HCT116 (cell line): Measurements from ENCODE around the gene SH2D6. TPM values are rescaled to one million over a fixed set of nuclear protein-coding genes. Genes with fewer than 3 reads are reported as not detected.

Experiments
- ATAC-seq: fragments of 200-7000 bp; cut with Tn5 transposase; 2 replicates; pipeline ENCODE4 v1.9.1; 2020; ENCODE audit warnings: mild to moderate bottlenecking, moderate library complexity
- BruUV-seq: library from RNA; stranded (reverse); fragments of 400-500 nt; replicated peaks from 2 replicates; lab custom pipeline; 2021; lab: Mats Ljungman, UMichigan
- CTCF ChIA-PET: fragments of 300-600 bp; sonication (Branson Sonifier 250); formaldehyde crosslinking; loops from one replicate; lab custom pipeline; 2021; ENCODE audit warnings: antibody characterized with exemption; lab: Charles Lee
- POLR2A ChIA-PET: fragments of 300-600, 350-600 bp; sonication (Branson Sonifier 250); formaldehyde crosslinking; loops from one replicate; lab custom pipeline; 2021; ENCODE audit warnings: antibody characterized with exemption; lab: Charles Lee
- RAD21 ChIA-PET, 2 experiments: fragments of 300-600 bp; sonication (Branson Sonifier 250); formaldehyde crosslinking; loops; one replicate each; lab custom pipeline; 2023; ENCODE audit warnings: low total read pairs in 2 of 2; ENCODE audit not compliant: uncharacterized antibody in 2 of 2, unreplicated experiment in 2 of 2, low non-redundant PET in 1 of 2; lab: Charles Lee
- DNase-seq: peaks from one replicate; pipeline ENCODE4 v3.0.0-alpha.2; 2010; ENCODE audit warnings: low read depth, low spot score
- H2AFZ ChIP-seq: fragments of 200-600 bp; shearing (Covaris generic), sonication (generic); 2 replicates; pipeline ENCODE4 v1.6.1; 2017; ENCODE audit warnings: low read depth, mixed run types, mixed read lengths, antibody characterized with exemption, low read length; ENCODE audit not compliant: poor library complexity, severe bottlenecking
- H3K27ac ChIP-seq: 2 replicates; pipeline ENCODE4 v1.5.1; 2012; ENCODE audit warnings: low read depth, low read length
- H3K27me3 ChIP-seq: fragments of 200-600 bp; sonication (generic); 2 replicates; pipeline ENCODE4 v1.6.1; 2016; ENCODE audit warnings: mixed run types, low read length, mixed read lengths; ENCODE audit not compliant: insufficient read depth
- H3K36me3 ChIP-seq, 2 experiments: fragments of 200-500 bp in 1 of 2; fragments of 200-600 bp in 1 of 2; sonication (Bioruptor generic) in 1 of 2; sonication (generic) in 1 of 2; 2 replicates each; pipeline versions ENCODE4 v1.5.1 to v1.6.1; 2014 to 2016; ENCODE audit warnings: low read length in 2 of 2, inconsistent platforms in 1 of 2, mixed read lengths in 1 of 2, mixed run types in 1 of 2; ENCODE audit not compliant: insufficient read depth in 2 of 2, control insufficient read depth in 1 of 2
- H3K4me1 ChIP-seq, 2 experiments: fragments of 200-600 bp in 1 of 2; sonication (generic) in 1 of 2; 2 replicates each; pipeline versions ENCODE4 v1.5.1 to v1.6.1; 2012 to 2017; ENCODE audit warnings: low read length in 2 of 2, inconsistent platforms in 1 of 2, mild to moderate bottlenecking in 1 of 2, mixed read lengths in 1 of 2, mixed run types in 1 of 2, moderate library complexity in 1 of 2; ENCODE audit not compliant: insufficient read depth in 2 of 2, control insufficient read depth in 1 of 2
- H3K4me2 ChIP-seq: fragments of 200-600 bp; sonication (generic); 2 replicates; pipeline ENCODE4 v1.6.1; 2017; ENCODE audit warnings: mixed run types, low read length, mixed read lengths
- H3K4me3 ChIP-seq, 2 experiments: fragments of 200-600 bp in 1 of 2; sonication (generic) in 1 of 2; replicated peaks in 1 of 2; 2 replicates each; pipeline ENCODE4 v1.5.1; 2011 to 2016; ENCODE audit warnings: low read length in 2 of 2, control low read depth in 1 of 2, low read depth in 1 of 2, mild to moderate bottlenecking in 1 of 2, mixed read lengths in 1 of 2, mixed run types in 1 of 2
- H3K79me2 ChIP-seq: fragments of 200-600 bp; sonication (generic); 2 replicates; pipeline ENCODE4 v1.6.1; 2017; ENCODE audit warnings: mild to moderate bottlenecking, mixed run types, low read length, moderate library complexity, mixed read lengths; ENCODE audit not compliant: insufficient read depth
- H3K9ac ChIP-seq: fragments of 200-600 bp; sonication (generic); 2 replicates; pipeline ENCODE4 v1.6.1; 2016; ENCODE audit warnings: low read length, mixed read lengths
- H3K9me2 ChIP-seq: fragments of 200-600 bp; sonication (generic), shearing (Covaris generic); 2 replicates; pipeline ENCODE4 v1.6.1; 2017; ENCODE audit warnings: mixed run types, mild to moderate bottlenecking, moderate library complexity; ENCODE audit not compliant: insufficient read depth
- H3K9me3 ChIP-seq, 2 experiments: fragments of 200-500 bp in 1 of 2; fragments of 200-600 bp in 1 of 2; sonication (Bioruptor generic) in 1 of 2; sonication (generic) in 1 of 2; 2 replicates each; pipeline ENCODE4 v1.6.1; 2014 to 2017; ENCODE audit warnings: low read length in 2 of 2, mixed read lengths in 2 of 2, inconsistent platforms in 1 of 2, low read depth in 1 of 2, mild to moderate bottlenecking in 1 of 2, mixed run types in 1 of 2, moderate library complexity in 1 of 2; ENCODE audit not compliant: control insufficient read depth in 1 of 2, insufficient read depth in 1 of 2
- H4K20me1 ChIP-seq: fragments of 200-600 bp; sonication (generic), shearing (Covaris generic); 2 replicates; pipeline ENCODE4 v1.6.1; 2017; ENCODE audit warnings: mixed run types, mild to moderate bottlenecking, moderate library complexity; ENCODE audit not compliant: insufficient read depth
- CBX3 ChIP-seq: IDR thresholded peaks from 2 replicates; pipeline ENCODE4 v1.6.1; 2012; ENCODE audit warnings: low read depth
- CEBPB ChIP-seq: IDR thresholded peaks from 2 replicates; pipeline ENCODE4 v1.6.1; 2012; ENCODE audit warnings: low read depth
- CTCF ChIP-seq, 3 experiments: fragments of 200-600 bp in 1 of 3; sonication (generic) in 1 of 3; IDR thresholded peaks in 2 of 3; conservative IDR thresholded peaks in 1 of 3; 2 replicates each; pipeline ENCODE4 v1.5.1; 2012 to 2017; ENCODE audit warnings: low read depth in 2 of 3, low read length in 2 of 3, antibody characterized with exemption in 1 of 3, borderline replicate concordance in 1 of 3, control low read depth in 1 of 3, mild to moderate bottlenecking in 1 of 3, mixed read lengths in 1 of 3, mixed run types in 1 of 3, moderate library complexity in 1 of 3; ENCODE audit not compliant: insufficient read depth in 1 of 3
- ELF1 ChIP-seq: IDR thresholded peaks from 2 replicates; pipeline ENCODE4 v1.6.1; 2012; ENCODE audit warnings: low read depth, borderline replicate concordance
- EZH2phosphoT487 ChIP-seq: fragments of 200-600 bp; IDR thresholded peaks from 2 replicates; pipeline ENCODE4 v1.6.1; 2018; ENCODE audit warnings: antibody characterized with exemption, borderline replicate concordance
- FOSL1 ChIP-seq: IDR thresholded peaks from 2 replicates; pipeline ENCODE4 v1.6.1; 2012; ENCODE audit warnings: low read depth
- JUND ChIP-seq: IDR thresholded peaks from 2 replicates; pipeline ENCODE4 v1.6.1; 2012
- POLR2A ChIP-seq: IDR thresholded peaks from 2 replicates; pipeline ENCODE4 v1.7.0; 2011; ENCODE audit warnings: borderline replicate concordance; ENCODE audit not compliant: insufficient read depth, insufficient read length; ENCODE audit errors: extremely low read depth
- POLR2AphosphoS5 ChIP-seq: IDR thresholded peaks from 2 replicates; pipeline ENCODE4 v1.6.1; 2011; ENCODE audit warnings: mild to moderate bottlenecking, low read depth, low read length, moderate library complexity
- RAD21 ChIP-seq: IDR thresholded peaks from 2 replicates; pipeline ENCODE4 v1.6.1; 2012; ENCODE audit warnings: low read depth, mild to moderate bottlenecking
- SIN3A ChIP-seq: IDR thresholded peaks from 2 replicates; pipeline ENCODE4 v1.6.1; 2012; ENCODE audit warnings: low read depth
- SP1 ChIP-seq: IDR thresholded peaks from 2 replicates; pipeline ENCODE4 v1.6.1; 2012; ENCODE audit warnings: low read depth
- SRF ChIP-seq: IDR thresholded peaks from 2 replicates; pipeline ENCODE4 v1.6.1; 2012; ENCODE audit warnings: low read depth
- TCF7L2 ChIP-seq: IDR thresholded peaks from 2 replicates; pipeline ENCODE4 v1.7.0; 2011; ENCODE audit warnings: borderline replicate concordance, inconsistent platforms; ENCODE audit not compliant: insufficient read depth, insufficient read length; ENCODE audit errors: extremely low read depth
- YY1 ChIP-seq: IDR thresholded peaks from 2 replicates; pipeline ENCODE4 v1.6.1; 2011; ENCODE audit warnings: low read length, low read depth, moderate library complexity, mild to moderate bottlenecking; ENCODE audit not compliant: insufficient replicate concordance; ENCODE audit errors: extremely low read depth
- ZBTB33 ChIP-seq: IDR thresholded peaks from 2 replicates; pipeline ENCODE4 v1.6.1; 2011; ENCODE audit warnings: mild to moderate bottlenecking, low read length, moderate library complexity; ENCODE audit not compliant: insufficient replicate concordance; ENCODE audit errors: extremely low read depth
- ZFX ChIP-seq: fragments of 450-650 bp; IDR thresholded peaks from 2 replicates; pipeline ENCODE4 v1.6.1; 2017
- ZNF274 ChIP-seq: fragments of 200-500 bp; sonication (Bioruptor generic); IDR thresholded peaks from 2 replicates; pipeline ENCODE4 v1.6.1; 2014; ENCODE audit warnings: mild to moderate bottlenecking, low read depth, low read length, inconsistent platforms
- intact Hi-C: fragments of 100-400 bp; cut with micrococcal nuclease; formaldehyde crosslinking; loops from 2 replicates; pipeline ENCODE4 v1.10.0; 2022
- total RNA-seq: library from RNA; stranded (reverse); gene quantifications from one replicate; pipeline ENCODE4 v1.2.1, GENCODE V29; 2021; ENCODE audit not compliant: unreplicated experiment
- TF ChIP-seq, protein P1 (sequence below): IDR thresholded peaks from 2 replicates; pipeline ENCODE4 v1.6.1; 2012; ENCODE audit warnings: low read depth

The SH2D6 gene
- total RNA-seq, 1 experiment from 2014 or later: 2.7 TPM

DNA sequence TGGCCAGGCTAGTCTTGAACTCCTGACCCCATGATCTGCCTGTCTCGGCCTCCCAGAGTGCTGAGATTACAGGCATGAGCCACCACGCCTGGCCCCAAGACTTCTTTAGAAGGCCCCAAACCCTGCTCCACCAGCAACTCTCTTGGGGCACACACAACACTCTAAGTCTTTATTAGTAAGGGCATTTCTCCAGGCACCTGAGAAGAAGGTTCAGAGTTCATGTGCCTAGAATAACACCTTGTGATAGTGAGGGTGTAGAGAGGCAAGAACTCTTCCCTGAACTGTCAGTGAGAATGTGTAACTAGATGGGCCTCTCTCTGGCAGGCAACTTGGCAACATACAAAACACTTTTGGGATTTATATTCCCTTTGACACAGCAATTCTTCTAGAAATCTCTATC, 43.8 kb downstream of the SH2D6 start:
- no peak overlapping the region for H3K27ac ChIP-seq
- intact Hi-C loops: no loop called here
- no TSS peak for BruUV-seq
- ATAC-seq: no peak
- no peaks in the 10 kb centered on the region for H3K79me2 ChIP-seq
- no peaks in the 10 kb centered on the region for H3K9me3 ChIP-seq
- ChIA-PET RAD21 (interaction anchor here in 1 of 2 experiments (0.6 kb wide), 1 partner anchor 8 kb away, joined by 4 read pairs; no protein-coding TSS in a partner anchor), CTCF (no interaction called here), POLR2A (interaction anchor here (1.3 kb wide), 1 partner anchor 83 kb away, joined by 4 read pairs; no protein-coding TSS in a partner anchor)
- H3K4me3 ChIP-seq: no peak overlapping the region
- H3K27me3 ChIP-seq: no peaks in the 10 kb centered on the region
- H3K9me2 ChIP-seq: no peaks in the 10 kb centered on the region
- peak overlapping the region; percentile 4 for H2AFZ ChIP-seq
- H3K9ac ChIP-seq: no peak overlapping the region
- no peak for TF ChIP-seq ZBTB33
- no peak for TF ChIP-seq YY1
- no peak for TF ChIP-seq CBX3
- no peak for TF ChIP-seq EZH2phosphoT487
- TF ChIP-seq JUND: no peak
- no peak for TF ChIP-seq ZNF274
- no peak for TF ChIP-seq SP1
- no peak for TF ChIP-seq POLR2A
- TF ChIP-seq ZFX: no peak
- no peak for TF ChIP-seq CEBPB
- TF ChIP-seq, protein P1, sequence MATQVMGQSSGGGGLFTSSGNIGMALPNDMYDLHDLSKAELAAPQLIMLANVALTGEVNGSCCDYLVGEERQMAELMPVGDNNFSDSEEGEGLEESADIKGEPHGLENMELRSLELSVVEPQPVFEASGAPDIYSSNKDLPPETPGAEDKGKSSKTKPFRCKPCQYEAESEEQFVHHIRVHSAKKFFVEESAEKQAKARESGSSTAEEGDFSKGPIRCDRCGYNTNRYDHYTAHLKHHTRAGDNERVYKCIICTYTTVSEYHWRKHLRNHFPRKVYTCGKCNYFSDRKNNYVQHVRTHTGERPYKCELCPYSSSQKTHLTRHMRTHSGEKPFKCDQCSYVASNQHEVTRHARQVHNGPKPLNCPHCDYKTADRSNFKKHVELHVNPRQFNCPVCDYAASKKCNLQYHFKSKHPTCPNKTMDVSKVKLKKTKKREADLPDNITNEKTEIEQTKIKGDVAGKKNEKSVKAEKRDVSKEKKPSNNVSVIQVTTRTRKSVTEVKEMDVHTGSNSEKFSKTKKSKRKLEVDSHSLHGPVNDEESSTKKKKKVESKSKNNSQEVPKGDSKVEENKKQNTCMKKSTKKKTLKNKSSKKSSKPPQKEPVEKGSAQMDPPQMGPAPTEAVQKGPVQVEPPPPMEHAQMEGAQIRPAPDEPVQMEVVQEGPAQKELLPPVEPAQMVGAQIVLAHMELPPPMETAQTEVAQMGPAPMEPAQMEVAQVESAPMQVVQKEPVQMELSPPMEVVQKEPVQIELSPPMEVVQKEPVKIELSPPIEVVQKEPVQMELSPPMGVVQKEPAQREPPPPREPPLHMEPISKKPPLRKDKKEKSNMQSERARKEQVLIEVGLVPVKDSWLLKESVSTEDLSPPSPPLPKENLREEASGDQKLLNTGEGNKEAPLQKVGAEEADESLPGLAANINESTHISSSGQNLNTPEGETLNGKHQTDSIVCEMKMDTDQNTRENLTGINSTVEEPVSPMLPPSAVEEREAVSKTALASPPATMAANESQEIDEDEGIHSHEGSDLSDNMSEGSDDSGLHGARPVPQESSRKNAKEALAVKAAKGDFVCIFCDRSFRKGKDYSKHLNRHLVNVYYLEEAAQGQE: no peak
- TF ChIP-seq CTCF (IDR thresholded peaks at IDR 0.05 in 2 of 3, conservative IDR thresholded peaks at IDR 0.05 in 1 of 3; ENCODE audit: borderline replicate concordance in 1 of 3, insufficient read depth in 1 of 3, low read depth in 2 of 3, low read length in 2 of 3): no peak
- TF ChIP-seq TCF7L2: no peak
- no peak for TF ChIP-seq SRF
- no peak for TF ChIP-seq RAD21
- TF ChIP-seq FOSL1: no peak
- no peak for TF ChIP-seq ELF1
- no peak for TF ChIP-seq POLR2AphosphoS5
- no peak for TF ChIP-seq SIN3A
- H4K20me1 ChIP-seq: no peaks in the 10 kb centered on the region
- H3K4me2 ChIP-seq: no peak overlapping the region
- no peak for DNase-seq
- H3K36me3 ChIP-seq: no peaks in the 10 kb centered on the region
- H3K4me1 ChIP-seq: peaks cover 36 to 58% of the 10 kb centered on the region in 2 experiments
